ENCODE data around the gene DAPK2. TPM values are rescaled to one million over a fixed set of nuclear protein-coding genes. Genes with fewer than 3 reads are reported as not detected.

DAPK2 gene
- polyA plus RNA-seq, 1 of the 3 experiments (the other 2 are of a cell fraction): 1.4 TPM

DNA sequence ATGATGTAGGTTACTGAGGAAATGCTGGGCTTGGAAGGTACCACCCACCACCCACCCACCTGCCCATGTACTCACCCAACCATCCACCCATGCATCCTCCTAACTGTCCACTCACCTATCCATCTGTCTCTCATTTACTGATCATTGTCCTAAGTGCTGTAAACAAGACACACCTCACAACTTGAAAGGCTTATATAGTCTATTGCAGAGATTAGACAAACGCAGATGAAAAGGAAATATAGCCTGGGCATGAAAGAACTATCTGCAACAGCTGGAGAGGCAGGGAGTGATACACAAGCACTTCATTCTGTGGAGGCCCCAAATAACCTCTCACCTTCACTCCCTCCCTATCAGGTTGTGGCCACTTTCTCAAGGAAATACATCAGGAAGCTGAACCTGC is 54.0 kb downstream of the DAPK2 start:
- H3K79me2 ChIP-seq (ENCODE audit: insufficient read depth): no peaks in the 10 kb centered on the region
- H3K9me3 ChIP-seq: no peaks in the 10 kb centered on the region
- no peaks in the 10 kb centered on the region for H4K20me1 ChIP-seq (ENCODE audit: insufficient read depth)
- no peak overlapping the region for H3K4me3 ChIP-seq (ENCODE audit: low read depth in 2 of 2, low read length in 1 of 2)
- DNase-seq: no peak
- 47% methylated on average over 1 of the region's 1 CpG for WGBS (ENCODE audit: low lambda C conversion rate)
- H2AFZ ChIP-seq (ENCODE audit: low read depth): no peak overlapping the region
- no peaks in the 10 kb centered on the region for H3K9me2 ChIP-seq
- H3F3A ChIP-seq (replicated peaks; ENCODE audit: insufficient read depth): no peaks in the 10 kb centered on the region
- no peak overlapping the region for H3K9ac ChIP-seq
- H3K27me3 ChIP-seq (ENCODE audit: insufficient read depth): no peaks in the 10 kb centered on the region
- TF ChIP-seq TEAD4 (IDR thresholded peaks at IDR 0.05; ENCODE audit: borderline replicate concordance, insufficient read depth) (no peak), RCOR1 (IDR thresholded peaks at IDR 0.05; ENCODE audit: low read length) (no peak), RFX5 (IDR thresholded peaks at IDR 0.05; ENCODE audit: low read length) (no peak), TAF1 (IDR thresholded peaks at IDR 0.05; ENCODE audit: borderline replicate concordance, low read depth, low read length) (no peak), SIN3A (IDR thresholded peaks at IDR 0.05; ENCODE audit: borderline replicate concordance, low read depth, low read length) (no peak), GATA2 (CRISPR knock-in tag; IDR thresholded peaks at IDR 0.05) (no peak), EZH2phosphoT487 (IDR thresholded peaks at IDR 0.05; ENCODE audit: borderline replicate concordance, low read depth) (no peak), ELF1 (IDR thresholded peaks at IDR 0.05) (no peak), MEF2A (IDR thresholded peaks at IDR 0.05; ENCODE audit: borderline replicate concordance, low read depth) (no peak), RXRA (IDR thresholded peaks at IDR 0.05; ENCODE audit: borderline replicate concordance, low read depth) (no peak), MXI1 (IDR thresholded peaks at IDR 0.05; ENCODE audit: low read depth, low read length) (no peak), EP300 (IDR thresholded peaks at IDR 0.05; ENCODE audit: borderline replicate concordance in 1 of 2, low read depth in 1 of 2, low read length in 1 of 2) (no peak), GABPA (IDR thresholded peaks at IDR 0.05; ENCODE audit: low read depth) (no peak), FOXJ3 (CRISPR knock-in tag; IDR thresholded peaks at IDR 0.05) (no peak)
- TF ChIP-seq, protein P1, sequence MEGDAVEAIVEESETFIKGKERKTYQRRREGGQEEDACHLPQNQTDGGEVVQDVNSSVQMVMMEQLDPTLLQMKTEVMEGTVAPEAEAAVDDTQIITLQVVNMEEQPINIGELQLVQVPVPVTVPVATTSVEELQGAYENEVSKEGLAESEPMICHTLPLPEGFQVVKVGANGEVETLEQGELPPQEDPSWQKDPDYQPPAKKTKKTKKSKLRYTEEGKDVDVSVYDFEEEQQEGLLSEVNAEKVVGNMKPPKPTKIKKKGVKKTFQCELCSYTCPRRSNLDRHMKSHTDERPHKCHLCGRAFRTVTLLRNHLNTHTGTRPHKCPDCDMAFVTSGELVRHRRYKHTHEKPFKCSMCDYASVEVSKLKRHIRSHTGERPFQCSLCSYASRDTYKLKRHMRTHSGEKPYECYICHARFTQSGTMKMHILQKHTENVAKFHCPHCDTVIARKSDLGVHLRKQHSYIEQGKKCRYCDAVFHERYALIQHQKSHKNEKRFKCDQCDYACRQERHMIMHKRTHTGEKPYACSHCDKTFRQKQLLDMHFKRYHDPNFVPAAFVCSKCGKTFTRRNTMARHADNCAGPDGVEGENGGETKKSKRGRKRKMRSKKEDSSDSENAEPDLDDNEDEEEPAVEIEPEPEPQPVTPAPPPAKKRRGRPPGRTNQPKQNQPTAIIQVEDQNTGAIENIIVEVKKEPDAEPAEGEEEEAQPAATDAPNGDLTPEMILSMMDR (IDR thresholded peaks at IDR 0.05): no peak
- TF ChIP-seq, protein P2, sequence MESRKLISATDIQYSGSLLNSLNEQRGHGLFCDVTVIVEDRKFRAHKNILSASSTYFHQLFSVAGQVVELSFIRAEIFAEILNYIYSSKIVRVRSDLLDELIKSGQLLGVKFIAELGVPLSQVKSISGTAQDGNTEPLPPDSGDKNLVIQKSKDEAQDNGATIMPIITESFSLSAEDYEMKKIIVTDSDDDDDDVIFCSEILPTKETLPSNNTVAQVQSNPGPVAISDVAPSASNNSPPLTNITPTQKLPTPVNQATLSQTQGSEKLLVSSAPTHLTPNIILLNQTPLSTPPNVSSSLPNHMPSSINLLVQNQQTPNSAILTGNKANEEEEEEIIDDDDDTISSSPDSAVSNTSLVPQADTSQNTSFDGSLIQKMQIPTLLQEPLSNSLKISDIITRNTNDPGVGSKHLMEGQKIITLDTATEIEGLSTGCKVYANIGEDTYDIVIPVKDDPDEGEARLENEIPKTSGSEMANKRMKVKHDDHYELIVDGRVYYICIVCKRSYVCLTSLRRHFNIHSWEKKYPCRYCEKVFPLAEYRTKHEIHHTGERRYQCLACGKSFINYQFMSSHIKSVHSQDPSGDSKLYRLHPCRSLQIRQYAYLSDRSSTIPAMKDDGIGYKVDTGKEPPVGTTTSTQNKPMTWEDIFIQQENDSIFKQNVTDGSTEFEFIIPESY (IDR thresholded peaks at IDR 0.05; ENCODE audit: borderline replicate concordance, low read depth): no peak
- TF ChIP-seq, protein P3, sequence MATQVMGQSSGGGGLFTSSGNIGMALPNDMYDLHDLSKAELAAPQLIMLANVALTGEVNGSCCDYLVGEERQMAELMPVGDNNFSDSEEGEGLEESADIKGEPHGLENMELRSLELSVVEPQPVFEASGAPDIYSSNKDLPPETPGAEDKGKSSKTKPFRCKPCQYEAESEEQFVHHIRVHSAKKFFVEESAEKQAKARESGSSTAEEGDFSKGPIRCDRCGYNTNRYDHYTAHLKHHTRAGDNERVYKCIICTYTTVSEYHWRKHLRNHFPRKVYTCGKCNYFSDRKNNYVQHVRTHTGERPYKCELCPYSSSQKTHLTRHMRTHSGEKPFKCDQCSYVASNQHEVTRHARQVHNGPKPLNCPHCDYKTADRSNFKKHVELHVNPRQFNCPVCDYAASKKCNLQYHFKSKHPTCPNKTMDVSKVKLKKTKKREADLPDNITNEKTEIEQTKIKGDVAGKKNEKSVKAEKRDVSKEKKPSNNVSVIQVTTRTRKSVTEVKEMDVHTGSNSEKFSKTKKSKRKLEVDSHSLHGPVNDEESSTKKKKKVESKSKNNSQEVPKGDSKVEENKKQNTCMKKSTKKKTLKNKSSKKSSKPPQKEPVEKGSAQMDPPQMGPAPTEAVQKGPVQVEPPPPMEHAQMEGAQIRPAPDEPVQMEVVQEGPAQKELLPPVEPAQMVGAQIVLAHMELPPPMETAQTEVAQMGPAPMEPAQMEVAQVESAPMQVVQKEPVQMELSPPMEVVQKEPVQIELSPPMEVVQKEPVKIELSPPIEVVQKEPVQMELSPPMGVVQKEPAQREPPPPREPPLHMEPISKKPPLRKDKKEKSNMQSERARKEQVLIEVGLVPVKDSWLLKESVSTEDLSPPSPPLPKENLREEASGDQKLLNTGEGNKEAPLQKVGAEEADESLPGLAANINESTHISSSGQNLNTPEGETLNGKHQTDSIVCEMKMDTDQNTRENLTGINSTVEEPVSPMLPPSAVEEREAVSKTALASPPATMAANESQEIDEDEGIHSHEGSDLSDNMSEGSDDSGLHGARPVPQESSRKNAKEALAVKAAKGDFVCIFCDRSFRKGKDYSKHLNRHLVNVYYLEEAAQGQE (IDR thresholded peaks at IDR 0.05; ENCODE audit: low read depth, low read length): no peak
- TF ChIP-seq, protein P4, sequence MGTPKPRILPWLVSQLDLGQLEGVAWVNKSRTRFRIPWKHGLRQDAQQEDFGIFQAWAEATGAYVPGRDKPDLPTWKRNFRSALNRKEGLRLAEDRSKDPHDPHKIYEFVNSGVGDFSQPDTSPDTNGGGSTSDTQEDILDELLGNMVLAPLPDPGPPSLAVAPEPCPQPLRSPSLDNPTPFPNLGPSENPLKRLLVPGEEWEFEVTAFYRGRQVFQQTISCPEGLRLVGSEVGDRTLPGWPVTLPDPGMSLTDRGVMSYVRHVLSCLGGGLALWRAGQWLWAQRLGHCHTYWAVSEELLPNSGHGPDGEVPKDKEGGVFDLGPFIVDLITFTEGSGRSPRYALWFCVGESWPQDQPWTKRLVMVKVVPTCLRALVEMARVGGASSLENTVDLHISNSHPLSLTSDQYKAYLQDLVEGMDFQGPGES (IDR thresholded peaks at IDR 0.05; ENCODE audit: low read depth, low read length): no peak
- TF ChIP-seq, protein P5, sequence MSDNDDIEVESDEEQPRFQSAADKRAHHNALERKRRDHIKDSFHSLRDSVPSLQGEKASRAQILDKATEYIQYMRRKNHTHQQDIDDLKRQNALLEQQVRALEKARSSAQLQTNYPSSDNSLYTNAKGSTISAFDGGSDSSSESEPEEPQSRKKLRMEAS (IDR thresholded peaks at IDR 0.05; ENCODE audit: low read depth): no peak
- TF ChIP-seq, protein P6, sequence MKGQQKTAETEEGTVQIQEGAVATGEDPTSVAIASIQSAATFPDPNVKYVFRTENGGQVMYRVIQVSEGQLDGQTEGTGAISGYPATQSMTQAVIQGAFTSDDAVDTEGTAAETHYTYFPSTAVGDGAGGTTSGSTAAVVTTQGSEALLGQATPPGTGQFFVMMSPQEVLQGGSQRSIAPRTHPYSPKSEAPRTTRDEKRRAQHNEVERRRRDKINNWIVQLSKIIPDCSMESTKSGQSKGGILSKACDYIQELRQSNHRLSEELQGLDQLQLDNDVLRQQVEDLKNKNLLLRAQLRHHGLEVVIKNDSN (IDR thresholded peaks at IDR 0.05; ENCODE audit: borderline replicate concordance, low read depth): no peak
- H3K27ac ChIP-seq (ENCODE audit: low read depth in 2 of 2, low read length in 1 of 2): no peak overlapping the region
- CTCF ChIA-PET: interaction anchor here (1.3 kb wide), 1 partner anchor 54 kb away, joined by 4 read pairs; the partner anchor contains the start of gene DAPK2
- H3K36me3 ChIP-seq (replicated peaks in 1 of 2; ENCODE audit: control insufficient read depth in 1 of 2, insufficient read depth in 2 of 2, low read length in 1 of 2): no peaks in the 10 kb centered on the region
- POLR2A ChIA-PET: no interaction called here
- H3K4me2 ChIP-seq: no peak overlapping the region
- peaks cover 0 to 3% of the 10 kb centered on the region in 2 experiments; a peak in 2 of 4 replicates for H3K4me1 ChIP-seq (ENCODE audit: control insufficient read depth in 1 of 2, insufficient read depth in 2 of 2, low read depth in 1 of 2, low read length in 1 of 2)

Measured in SK-N-SH (cell line).